ENCODE measurements around the gene CLEC7A.

CLEC7A gene

DNA sequence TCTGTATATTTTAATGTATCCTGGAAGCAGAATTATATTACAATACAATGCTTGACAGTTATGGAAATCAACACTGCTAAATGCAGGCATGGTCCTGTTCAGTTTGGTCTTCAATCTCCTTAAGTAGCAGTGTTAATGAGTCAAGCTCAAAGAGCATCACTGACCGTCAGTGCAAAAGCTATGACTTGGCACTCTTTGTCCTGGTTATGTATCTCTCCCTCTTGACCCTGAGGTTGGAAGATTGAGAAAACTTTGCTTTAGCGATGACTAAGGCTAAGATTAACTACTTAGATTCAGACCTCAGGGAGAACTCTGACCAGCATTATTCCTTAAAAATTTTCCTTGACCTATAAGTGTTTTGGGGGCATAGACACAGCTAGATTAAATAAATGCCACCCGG, 10.9 kb downstream of the CLEC7A start:
- Mint-ChIP-seq H3K36me3 (ENCODE audit: low read depth) (no peaks in the 10 kb centered on the region), H3K4me1 (ENCODE audit: low read depth) (no peaks in the 10 kb centered on the region), H3K4me3 (no peak overlapping the region), H3K27me3 (no peaks in the 10 kb centered on the region), H3K9me3 (no peaks in the 10 kb centered on the region), H3K27ac (no peak overlapping the region)

DNA sequence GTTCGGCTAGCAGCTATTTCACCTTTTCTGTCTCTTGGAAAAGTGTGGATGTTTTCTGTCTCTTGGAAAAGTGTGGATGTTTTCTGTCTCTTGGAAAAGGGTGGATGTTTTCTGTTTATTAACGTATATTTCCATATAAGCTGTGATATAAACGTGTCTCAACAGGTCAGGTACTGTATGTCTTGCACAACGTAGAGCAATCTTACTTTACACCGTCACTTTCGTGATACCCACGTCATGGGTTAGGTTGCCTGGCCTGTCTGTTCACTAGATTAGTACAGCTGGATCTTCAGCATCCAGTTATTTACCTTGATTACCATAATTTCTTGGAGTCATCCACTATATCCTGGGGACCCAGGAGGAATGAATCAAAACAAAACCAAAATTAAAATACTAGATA, 14.1 kb downstream of the CLEC7A start:
- H3K4me3 Mint-ChIP-seq, result no peak overlapping the region

DNA sequence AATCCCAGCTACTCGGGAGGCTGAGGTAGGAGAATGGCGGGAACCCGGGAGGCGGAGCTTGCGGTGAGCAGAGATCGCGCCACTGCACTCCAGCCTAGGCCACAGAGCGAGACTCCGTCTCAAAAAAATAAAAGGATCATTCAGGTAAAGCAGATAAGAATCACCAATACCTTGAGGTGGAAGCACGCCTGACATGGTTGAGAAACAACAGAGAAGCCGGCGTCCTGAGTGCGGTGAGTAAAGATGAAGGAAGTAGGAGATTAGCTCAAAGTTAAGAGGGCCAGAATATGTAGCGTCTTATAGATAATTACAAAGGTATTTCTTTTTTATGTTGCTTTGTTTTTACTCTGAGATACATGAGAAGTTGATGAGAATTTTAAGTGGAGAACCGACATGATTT, 14.7 kb downstream of the CLEC7A start:
- peaks cover 3% of the 10 kb centered on the region for H3K9me3 Mint-ChIP-seq
- H3K4me3 Mint-ChIP-seq, result no peak overlapping the region

More for the DNA sequence above, 14.1 kb downstream of the CLEC7A start:
- H3K27ac Mint-ChIP-seq, result no peak overlapping the region
- no peaks in the 10 kb centered on the region for H3K27me3 Mint-ChIP-seq
- H3K36me3 Mint-ChIP-seq (ENCODE audit: low read depth), result no peaks in the 10 kb centered on the region
- H3K9me3 Mint-ChIP-seq, result peaks cover 3% of the 10 kb centered on the region
- no peaks in the 10 kb centered on the region for H3K4me1 Mint-ChIP-seq (ENCODE audit: low read depth)

DNA sequence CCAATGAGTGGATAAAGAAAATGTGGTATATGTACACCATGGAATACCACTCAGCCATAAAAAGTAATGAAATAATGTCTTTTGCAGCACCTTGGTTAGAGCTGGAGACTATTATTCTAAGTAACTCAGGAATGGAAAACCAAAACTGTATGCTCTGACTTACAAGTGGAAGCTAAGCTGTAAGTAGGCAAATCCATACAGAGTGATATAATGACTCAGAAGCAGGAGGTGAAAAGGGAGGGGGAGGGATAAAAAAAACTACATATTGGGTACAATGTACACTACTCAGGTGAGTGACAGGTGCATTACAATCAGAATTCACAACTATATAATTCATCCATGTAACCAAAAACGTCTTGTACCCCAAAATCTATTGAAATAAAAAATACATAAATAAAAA, 16.1 kb downstream of the CLEC7A start:
- peaks cover 3% of the 10 kb centered on the region for H3K9me3 Mint-ChIP-seq
- H3K4me3 Mint-ChIP-seq, result no peak overlapping the region
- no peaks in the 10 kb centered on the region for H3K4me1 Mint-ChIP-seq (ENCODE audit: low read depth)
- H3K36me3 Mint-ChIP-seq (ENCODE audit: low read depth), result no peaks in the 10 kb centered on the region
- no peaks in the 10 kb centered on the region for H3K27me3 Mint-ChIP-seq
- no peak overlapping the region for H3K27ac Mint-ChIP-seq

More for the DNA sequence above, 14.7 kb downstream of the CLEC7A start:
- H3K27me3 Mint-ChIP-seq, result no peaks in the 10 kb centered on the region
- no peaks in the 10 kb centered on the region for H3K4me1 Mint-ChIP-seq (ENCODE audit: low read depth)
- H3K36me3 Mint-ChIP-seq (ENCODE audit: low read depth), result no peaks in the 10 kb centered on the region
- no peak overlapping the region for H3K27ac Mint-ChIP-seq

DNA sequence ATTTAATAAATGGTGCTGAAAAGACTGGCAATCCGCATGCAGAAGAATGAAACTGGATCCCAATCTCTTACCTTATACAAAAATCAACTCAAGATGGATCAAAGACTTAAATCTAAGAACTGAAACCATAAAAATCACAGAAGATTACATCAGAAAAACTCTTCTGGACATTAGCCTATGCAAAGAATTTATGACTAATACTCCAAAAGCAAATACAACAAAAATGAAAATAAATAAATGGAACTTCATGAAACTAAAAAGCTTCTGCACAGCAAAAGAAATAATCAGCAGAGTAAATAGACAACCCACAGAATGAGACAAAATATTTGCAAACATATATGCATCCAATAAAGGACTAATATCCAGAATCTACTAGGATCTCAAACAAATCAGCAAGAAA, 16.9 kb downstream of the CLEC7A start:
- Mint-ChIP-seq H3K4me3 (no peak overlapping the region), H3K9me3 (peaks cover 3% of the 10 kb centered on the region), H3K36me3 (ENCODE audit: low read depth) (no peaks in the 10 kb centered on the region), H3K27ac (no peak overlapping the region), H3K27me3 (no peaks in the 10 kb centered on the region), H3K4me1 (ENCODE audit: low read depth) (no peaks in the 10 kb centered on the region)

DNA sequence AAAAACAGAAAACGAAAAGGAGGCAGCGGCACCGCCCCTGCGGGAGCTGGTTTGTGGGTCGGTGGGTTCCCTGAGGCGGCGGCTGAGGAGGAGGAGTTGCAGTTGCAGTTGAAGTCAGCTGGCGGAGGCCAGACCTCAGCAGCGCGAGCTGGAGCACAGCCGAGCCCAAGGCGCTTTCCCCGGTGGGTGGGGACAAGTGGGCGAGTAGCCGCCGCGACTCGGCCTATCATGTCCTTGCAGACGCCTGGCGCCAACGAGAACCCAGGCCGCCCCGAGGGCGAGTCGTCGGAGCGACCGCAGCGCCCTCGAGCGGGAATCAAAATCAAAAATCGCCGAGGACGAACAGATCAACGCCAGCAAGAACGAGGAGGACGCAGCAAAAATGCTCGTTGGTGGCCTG, 18.5 kb downstream of the CLEC7A start:
- Mint-ChIP-seq H3K27me3 (peaks cover 6% of the 10 kb centered on the region), H3K4me3 (no peak overlapping the region), H3K9me3 (peaks cover 3% of the 10 kb centered on the region), H3K36me3 (ENCODE audit: low read depth) (no peaks in the 10 kb centered on the region), H3K27ac (no peak overlapping the region), H3K4me1 (ENCODE audit: low read depth) (no peaks in the 10 kb centered on the region)

DNA sequence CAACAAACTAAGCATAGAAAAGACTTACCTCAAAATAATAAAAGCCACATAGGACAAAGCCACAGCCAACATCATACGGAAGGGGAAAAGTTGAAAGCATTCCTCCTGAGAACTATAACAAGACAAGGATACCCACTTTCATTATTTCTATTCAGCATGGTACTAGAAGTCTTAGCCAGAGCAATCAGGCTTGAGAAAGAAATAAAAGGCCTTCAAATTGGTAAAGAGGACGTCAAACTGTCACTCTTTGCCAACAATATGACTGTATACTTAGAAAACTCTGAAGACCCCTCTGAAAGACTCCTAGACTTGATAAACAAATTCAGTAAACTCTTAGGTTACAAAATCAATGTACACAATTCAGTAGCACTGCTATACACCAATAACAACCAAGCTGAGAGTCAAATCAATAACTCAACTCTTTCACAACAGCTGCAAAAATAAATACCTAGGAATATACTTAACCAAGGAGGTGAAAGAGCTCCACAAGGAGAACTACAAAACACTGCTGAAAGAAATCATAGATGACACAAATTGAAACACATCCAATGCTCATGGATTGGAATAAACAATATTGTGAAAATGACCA, 19.6 kb downstream of the CLEC7A start:
- Mint-ChIP-seq H3K36me3 (ENCODE audit: low read depth) (no peaks in the 10 kb centered on the region), H3K4me3 (no peak overlapping the region), H3K27me3 (peaks cover 11% of the 10 kb centered on the region), H3K27ac (no peak overlapping the region), H3K4me1 (ENCODE audit: low read depth) (no peaks in the 10 kb centered on the region), H3K9me3 (peaks cover 7% of the 10 kb centered on the region)

DNA sequence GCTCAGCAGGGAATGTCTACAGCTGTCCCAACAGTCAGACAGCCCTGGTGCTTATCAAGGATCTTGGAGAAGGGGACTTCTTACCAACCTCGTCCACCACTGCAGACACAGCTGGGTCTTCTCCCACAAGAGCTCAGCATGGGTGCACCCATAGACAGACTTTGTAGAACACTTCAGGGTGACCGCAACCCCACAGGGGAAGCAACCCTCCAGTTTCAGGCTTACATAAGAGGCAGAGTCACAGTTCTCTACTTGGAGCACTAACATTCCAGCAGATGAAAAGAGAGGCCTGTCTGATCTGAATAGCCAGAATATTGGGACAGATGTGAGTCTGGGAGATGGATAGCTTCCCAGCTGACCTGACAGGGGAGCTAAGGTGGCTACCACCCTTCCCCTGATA, 27.7 kb downstream of the CLEC7A start:
- peaks cover 23% of the 10 kb centered on the region for H3K27me3 Mint-ChIP-seq
- H3K9me3 Mint-ChIP-seq, result peaks cover 6% of the 10 kb centered on the region
- no peaks in the 10 kb centered on the region for H3K4me1 Mint-ChIP-seq (ENCODE audit: low read depth)
- H3K27ac Mint-ChIP-seq, result no peak overlapping the region
- no peaks in the 10 kb centered on the region for H3K36me3 Mint-ChIP-seq (ENCODE audit: low read depth)
- H3K4me3 Mint-ChIP-seq, result no peak overlapping the region

DNA sequence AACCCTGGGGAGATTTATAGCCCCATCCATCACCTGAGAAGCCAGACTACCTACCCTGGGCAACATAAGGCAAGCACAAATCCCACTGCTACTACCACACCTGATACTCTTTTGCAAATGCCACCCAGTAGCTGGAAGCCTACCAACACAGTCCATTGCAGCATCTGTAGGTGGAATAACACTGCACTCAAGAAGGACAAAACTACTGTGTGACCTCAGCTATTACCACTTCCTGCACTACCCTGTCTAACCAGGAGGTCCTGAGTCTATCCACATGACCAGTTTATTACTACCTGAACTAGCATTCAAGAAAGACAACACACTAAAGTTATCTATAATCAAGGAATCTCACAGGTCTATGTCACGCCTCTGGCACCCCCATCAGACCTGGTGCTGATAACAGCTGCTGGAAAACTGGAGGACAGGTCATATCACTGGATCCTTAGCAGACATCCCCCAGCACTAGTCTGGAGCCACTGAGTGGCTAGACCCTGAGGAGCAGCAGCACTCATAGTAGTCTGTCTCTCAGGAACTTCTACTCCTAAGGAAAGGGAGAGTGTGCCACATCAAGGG, 28.3 kb downstream of the CLEC7A start:
- Mint-ChIP-seq H3K27me3 (peaks cover 18% of the 10 kb centered on the region), H3K27ac (no peak overlapping the region)

DNA sequence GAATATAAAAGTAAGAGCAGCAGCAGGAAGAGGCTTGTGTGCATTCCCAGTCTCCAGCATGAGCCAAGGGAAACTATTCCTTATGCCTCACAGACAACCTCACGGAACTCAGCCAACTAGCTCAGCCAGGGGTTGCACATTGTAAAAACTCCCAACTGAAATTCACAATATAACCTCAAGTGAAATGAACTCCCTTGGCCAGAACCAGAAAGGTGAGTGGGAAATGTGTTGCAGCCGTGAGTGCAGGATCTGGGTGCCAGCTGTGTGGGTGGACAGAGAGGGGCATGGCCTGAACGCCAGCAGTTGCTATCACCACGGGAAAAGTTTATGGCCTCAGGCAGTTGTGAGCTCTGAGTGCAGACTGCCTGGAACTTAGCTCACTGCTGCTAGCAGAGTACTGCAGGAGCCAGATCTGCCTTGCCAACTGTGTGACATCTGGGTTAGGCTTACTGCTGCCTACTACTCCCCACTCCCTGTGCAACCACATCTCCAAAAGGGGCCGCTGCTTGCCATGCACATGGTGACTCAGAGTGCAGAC, 28.9 kb downstream of the CLEC7A start:
- peaks cover 6% of the 10 kb centered on the region for H3K9me3 Mint-ChIP-seq
- no peak overlapping the region for H3K4me3 Mint-ChIP-seq
- no peak overlapping the region for H3K27ac Mint-ChIP-seq
- H3K36me3 Mint-ChIP-seq (ENCODE audit: low read depth), result no peaks in the 10 kb centered on the region
- peaks cover 17% of the 10 kb centered on the region for H3K27me3 Mint-ChIP-seq
- no peaks in the 10 kb centered on the region for H3K4me1 Mint-ChIP-seq (ENCODE audit: low read depth)

More for the DNA sequence above, 28.3 kb downstream of the CLEC7A start:
- no peak overlapping the region for H3K4me3 Mint-ChIP-seq
- H3K4me1 Mint-ChIP-seq (ENCODE audit: low read depth), result no peaks in the 10 kb centered on the region
- no peaks in the 10 kb centered on the region for H3K36me3 Mint-ChIP-seq (ENCODE audit: low read depth)
- peaks cover 6% of the 10 kb centered on the region for H3K9me3 Mint-ChIP-seq

DNA sequence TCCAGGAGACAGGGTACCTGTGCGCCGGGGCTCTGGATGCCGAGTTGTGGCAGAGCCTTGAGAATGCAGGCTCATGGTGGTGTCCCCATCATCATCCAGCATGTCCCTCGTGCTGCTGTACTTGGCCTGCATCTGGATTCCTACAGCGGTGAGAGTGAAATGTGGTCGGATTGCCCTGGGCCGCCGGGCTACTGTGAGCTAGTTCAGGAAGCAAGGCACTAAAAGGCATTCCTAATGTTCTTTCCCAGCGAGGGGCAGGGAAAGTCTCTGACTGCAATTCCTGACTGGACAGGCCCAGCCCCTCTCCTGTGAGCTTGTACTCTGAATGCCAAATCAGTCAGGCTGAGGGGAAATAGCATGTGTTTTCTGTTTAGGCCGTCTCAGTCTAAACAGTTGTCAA, 31.2 kb downstream of the CLEC7A start, which contains the start of gene CLEC1A:
TSS of gene CLEC1A (minus strand) at position 195 of the 400 bp plus-strand sequence. CDS start at position 132, 63 bp downstream.
- no peaks in the 10 kb centered on the region for H3K9me3 Mint-ChIP-seq
- no peaks in the 10 kb centered on the region for H3K36me3 Mint-ChIP-seq (ENCODE audit: low read depth)
- H3K27me3 Mint-ChIP-seq, result peaks cover 3% of the 10 kb centered on the region
- H3K4me3 Mint-ChIP-seq, result no peak within 1 kb of the TSS
- H3K27ac Mint-ChIP-seq, result no peak within 1 kb of the TSS
- H3K4me1 Mint-ChIP-seq (ENCODE audit: low read depth), result no peaks in the 10 kb centered on the region

DNA sequence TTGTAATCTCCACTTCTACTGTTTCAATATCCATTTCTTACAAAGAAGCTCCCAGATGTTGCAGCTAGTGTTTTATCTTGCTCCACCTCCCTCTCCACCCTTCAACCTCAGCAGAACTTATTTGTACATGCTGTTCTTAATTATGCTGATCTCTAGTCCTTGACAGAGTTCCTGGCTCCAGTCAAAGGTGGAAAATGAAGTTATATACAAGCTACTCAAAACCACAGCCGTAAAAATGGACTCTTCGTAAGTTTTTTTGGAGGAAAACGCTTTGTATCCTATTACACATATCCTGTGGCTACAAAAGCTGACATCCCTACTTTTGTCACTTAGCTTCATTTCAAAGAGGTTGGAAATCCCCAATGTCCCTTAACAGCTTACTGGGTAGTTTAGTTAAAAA, 32.5 kb downstream of the CLEC7A start:
- Mint-ChIP-seq H3K36me3 (ENCODE audit: low read depth) (no peaks in the 10 kb centered on the region), H3K27ac (no peak overlapping the region), H3K4me1 (ENCODE audit: low read depth) (no peaks in the 10 kb centered on the region), H3K27me3 (no peaks in the 10 kb centered on the region), H3K9me3 (no peaks in the 10 kb centered on the region), H3K4me3 (no peak overlapping the region)

DNA sequence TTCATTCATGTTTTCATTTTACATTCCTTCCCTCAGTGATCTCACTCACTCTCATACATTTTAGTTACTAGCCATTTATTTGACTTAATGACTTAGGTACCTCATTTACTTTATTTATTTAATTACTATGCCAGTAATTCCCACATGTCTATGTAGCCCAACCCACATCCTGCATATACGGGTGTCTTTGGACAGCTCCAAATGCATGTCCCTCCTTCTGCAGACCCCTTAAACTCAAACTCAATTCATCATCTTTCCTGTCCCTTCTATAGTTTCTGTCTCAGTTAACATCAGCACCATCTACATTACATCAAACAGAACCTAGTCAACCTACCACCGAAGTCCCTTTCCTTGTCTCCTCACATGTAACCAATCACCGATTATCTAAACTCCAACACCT, 34.0 kb downstream of the CLEC7A start:
- Mint-ChIP-seq H3K9me3 (no peaks in the 10 kb centered on the region), H3K36me3 (ENCODE audit: low read depth) (no peaks in the 10 kb centered on the region), H3K27me3 (peaks cover under 1% of the 10 kb centered on the region), H3K27ac (no peak overlapping the region), H3K4me1 (ENCODE audit: low read depth) (no peaks in the 10 kb centered on the region), H3K4me3 (no peak overlapping the region)

DNA sequence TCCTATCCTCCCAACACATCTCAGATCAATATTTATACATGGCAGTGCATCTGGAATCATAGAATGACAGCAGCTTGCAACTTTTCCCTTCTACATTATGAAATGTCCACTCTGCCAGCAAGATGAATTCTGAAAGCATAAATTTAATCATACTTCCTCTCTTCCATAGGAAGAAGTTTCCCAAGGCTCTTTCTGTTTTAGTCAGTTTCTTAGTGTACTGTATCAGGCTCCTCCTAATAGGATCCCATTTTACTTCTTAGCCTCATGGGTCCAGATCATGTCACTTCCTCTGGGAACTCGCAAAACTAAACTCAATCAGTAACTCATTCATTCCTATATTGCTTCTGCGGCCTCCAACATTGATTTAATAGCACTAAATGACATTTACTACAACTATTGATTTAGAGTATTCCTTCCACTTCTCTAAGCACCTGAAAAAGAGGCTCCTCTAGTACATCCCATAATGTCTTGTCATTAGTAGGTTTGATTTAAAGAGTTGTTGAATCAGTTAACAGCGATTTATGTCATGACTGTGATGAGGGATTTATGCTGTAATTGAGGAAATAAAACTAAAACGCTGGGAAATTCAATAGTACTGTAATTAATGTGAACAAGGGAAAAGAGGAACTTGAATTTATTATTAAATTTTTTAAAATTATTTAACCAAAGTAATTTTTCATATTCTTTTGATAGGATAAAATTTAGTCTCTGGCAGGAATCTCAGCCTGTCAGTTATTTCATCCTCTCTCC, 35.2 kb downstream of the CLEC7A start:
- peaks cover 3% of the 10 kb centered on the region for H3K27me3 Mint-ChIP-seq
- H3K9me3 Mint-ChIP-seq, result no peaks in the 10 kb centered on the region
- H3K27ac Mint-ChIP-seq, result no peak overlapping the region

More for the DNA sequence above, 35.2 kb downstream of the CLEC7A start:
- Mint-ChIP-seq H3K36me3 (ENCODE audit: low read depth) (no peaks in the 10 kb centered on the region), H3K4me3 (no peak overlapping the region), H3K4me1 (ENCODE audit: low read depth) (peaks cover 2% of the 10 kb centered on the region)
